ENCODE data around the gene AFF1.

Gene AFF1

DNA sequence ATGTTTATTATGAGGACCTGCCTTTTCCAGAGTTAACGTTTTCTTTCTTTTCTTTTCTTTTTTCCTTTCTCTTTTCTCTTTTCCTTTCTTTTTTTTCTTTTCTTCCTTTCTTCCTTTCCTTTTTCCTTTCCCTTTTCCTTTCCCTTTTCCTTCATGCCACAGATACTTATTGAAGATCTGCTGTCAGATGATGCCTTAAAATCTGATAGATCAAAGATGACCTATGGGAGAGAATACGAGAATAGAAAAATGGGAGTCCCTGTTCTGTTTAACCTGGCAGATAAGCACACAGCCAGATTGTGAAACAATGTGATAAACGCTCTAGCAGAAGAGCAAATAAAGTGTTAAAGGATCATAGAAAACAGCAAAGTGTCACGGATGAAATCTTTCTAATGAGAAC, 38.9 kb downstream of the AFF1 start:
- TF ChIP-seq NFIC (IDR thresholded peaks at IDR 0.05) (no peak), CREB1 (IDR thresholded peaks at IDR 0.05; ENCODE audit: low read depth) (no peak), FOXM1 (IDR thresholded peaks at IDR 0.05; ENCODE audit: borderline replicate concordance, low read depth) (no peak), EGR1 (IDR thresholded peaks at IDR 0.05) (no peak), YY1 (IDR thresholded peaks at IDR 0.05; ENCODE audit: low read depth) (no peak), EP300 (IDR thresholded peaks at IDR 0.05; ENCODE audit: borderline replicate concordance) (no peak), TCF12 (IDR thresholded peaks at IDR 0.05; ENCODE audit: low read depth) (no peak), TEAD4 (IDR thresholded peaks at IDR 0.05) (no peak), CEBPB (IDR thresholded peaks at IDR 0.05) (no peak), TAF1 (IDR thresholded peaks at IDR 0.05; ENCODE audit: low read depth) (no peak), RAD21 (IDR thresholded peaks at IDR 0.05; ENCODE audit: low read depth) (no peak), ZBTB7A (IDR thresholded peaks at IDR 0.05; ENCODE audit: low read depth) (no peak)
- TF ChIP-seq, protein P1, sequence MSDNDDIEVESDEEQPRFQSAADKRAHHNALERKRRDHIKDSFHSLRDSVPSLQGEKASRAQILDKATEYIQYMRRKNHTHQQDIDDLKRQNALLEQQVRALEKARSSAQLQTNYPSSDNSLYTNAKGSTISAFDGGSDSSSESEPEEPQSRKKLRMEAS (IDR thresholded peaks at IDR 0.05), result no peak
- TF ChIP-seq, protein P2, sequence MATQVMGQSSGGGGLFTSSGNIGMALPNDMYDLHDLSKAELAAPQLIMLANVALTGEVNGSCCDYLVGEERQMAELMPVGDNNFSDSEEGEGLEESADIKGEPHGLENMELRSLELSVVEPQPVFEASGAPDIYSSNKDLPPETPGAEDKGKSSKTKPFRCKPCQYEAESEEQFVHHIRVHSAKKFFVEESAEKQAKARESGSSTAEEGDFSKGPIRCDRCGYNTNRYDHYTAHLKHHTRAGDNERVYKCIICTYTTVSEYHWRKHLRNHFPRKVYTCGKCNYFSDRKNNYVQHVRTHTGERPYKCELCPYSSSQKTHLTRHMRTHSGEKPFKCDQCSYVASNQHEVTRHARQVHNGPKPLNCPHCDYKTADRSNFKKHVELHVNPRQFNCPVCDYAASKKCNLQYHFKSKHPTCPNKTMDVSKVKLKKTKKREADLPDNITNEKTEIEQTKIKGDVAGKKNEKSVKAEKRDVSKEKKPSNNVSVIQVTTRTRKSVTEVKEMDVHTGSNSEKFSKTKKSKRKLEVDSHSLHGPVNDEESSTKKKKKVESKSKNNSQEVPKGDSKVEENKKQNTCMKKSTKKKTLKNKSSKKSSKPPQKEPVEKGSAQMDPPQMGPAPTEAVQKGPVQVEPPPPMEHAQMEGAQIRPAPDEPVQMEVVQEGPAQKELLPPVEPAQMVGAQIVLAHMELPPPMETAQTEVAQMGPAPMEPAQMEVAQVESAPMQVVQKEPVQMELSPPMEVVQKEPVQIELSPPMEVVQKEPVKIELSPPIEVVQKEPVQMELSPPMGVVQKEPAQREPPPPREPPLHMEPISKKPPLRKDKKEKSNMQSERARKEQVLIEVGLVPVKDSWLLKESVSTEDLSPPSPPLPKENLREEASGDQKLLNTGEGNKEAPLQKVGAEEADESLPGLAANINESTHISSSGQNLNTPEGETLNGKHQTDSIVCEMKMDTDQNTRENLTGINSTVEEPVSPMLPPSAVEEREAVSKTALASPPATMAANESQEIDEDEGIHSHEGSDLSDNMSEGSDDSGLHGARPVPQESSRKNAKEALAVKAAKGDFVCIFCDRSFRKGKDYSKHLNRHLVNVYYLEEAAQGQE (IDR thresholded peaks at IDR 0.05; ENCODE audit: low read depth), result no peak
- TF ChIP-seq, protein P3, sequence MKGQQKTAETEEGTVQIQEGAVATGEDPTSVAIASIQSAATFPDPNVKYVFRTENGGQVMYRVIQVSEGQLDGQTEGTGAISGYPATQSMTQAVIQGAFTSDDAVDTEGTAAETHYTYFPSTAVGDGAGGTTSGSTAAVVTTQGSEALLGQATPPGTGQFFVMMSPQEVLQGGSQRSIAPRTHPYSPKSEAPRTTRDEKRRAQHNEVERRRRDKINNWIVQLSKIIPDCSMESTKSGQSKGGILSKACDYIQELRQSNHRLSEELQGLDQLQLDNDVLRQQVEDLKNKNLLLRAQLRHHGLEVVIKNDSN (IDR thresholded peaks at IDR 0.05), result no peak

DNA sequence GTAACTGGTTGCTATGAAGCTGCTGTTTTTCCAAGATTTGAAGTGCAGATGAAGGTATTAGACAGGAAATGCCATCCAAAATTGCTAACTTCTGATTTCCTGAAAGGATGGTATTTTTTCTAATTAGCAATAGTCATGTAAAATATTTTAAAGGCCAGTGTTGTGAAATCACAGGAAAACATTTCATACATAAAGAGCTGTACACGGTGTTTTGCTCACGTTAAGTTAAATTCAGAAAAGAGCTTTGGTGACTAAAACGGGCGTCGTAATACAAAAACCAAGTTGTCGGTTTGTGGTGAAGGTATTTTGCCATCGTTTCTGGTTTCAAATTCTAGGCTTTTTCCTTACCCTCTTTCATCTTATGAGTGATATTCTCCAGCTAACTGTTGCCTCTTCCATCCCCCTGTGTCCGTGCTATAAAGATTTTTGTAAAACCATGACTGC, 39.8 kb downstream of the AFF1 start:
- TF ChIP-seq, protein P3 (IDR thresholded peaks at IDR 0.05), result no peak

DNA sequence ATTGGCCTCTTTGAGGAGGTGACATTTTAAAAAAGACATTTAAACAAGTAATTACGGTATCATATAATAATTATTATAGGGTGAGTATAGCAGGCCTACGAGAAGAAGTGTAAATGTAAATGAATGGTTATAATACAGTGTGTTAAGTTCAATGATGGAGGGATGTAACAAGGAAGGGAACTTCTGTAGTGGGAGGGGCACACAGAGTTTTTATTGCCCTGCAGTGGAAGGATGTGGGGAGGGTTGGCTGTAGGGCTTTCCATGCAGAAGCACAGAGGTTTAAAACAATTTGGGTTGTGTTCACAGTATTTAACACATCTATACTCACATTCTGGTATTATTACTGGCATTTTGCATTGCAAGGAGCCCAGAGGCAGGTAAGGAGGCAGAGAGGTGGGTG, 41.1 kb downstream of the AFF1 start:
- TF ChIP-seq ZBTB7A (IDR thresholded peaks at IDR 0.05; ENCODE audit: low read depth) (no peak), TEAD4 (IDR thresholded peaks at IDR 0.05) (no peak), CREB1 (IDR thresholded peaks at IDR 0.05; ENCODE audit: low read depth) (no peak), TCF12 (IDR thresholded peaks at IDR 0.05; ENCODE audit: low read depth) (no peak), FOXM1 (IDR thresholded peaks at IDR 0.05; ENCODE audit: borderline replicate concordance, low read depth) (no peak), RAD21 (IDR thresholded peaks at IDR 0.05; ENCODE audit: low read depth) (no peak), EP300 (IDR thresholded peaks at IDR 0.05; ENCODE audit: borderline replicate concordance) (no peak)
- TF ChIP-seq, protein P1 (IDR thresholded peaks at IDR 0.05), result no peak

DNA sequence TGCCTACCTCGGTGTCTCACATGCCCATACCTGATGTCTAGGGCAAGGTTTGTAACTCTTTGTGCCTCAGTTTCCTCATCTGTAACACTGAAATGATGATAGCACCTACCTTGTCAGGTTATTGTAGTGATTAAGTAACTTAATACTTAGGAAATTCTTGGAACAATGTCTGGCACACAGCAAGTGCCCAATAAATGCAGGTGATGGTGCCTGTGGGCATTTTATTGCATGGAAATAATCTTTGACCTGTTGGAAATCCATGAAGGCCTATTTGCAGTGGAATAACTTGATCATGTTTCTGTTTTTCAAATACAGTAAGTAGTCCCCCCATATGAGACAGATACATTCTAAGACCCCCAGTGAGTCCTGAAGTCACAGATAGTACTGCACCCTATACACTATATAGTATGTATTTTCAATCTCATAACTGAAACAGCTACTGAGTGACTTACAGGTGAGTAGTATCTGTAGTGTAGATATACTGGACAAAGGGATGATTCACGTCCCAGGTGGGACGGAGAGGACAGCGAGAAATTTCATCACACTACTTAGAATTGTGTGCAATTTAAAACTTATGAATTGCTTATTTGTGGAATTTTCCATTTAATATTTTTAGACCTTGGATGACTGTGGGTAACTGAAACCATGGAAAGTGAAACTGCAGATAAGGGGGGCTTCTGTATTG, 42.1 kb downstream of the AFF1 start:
- TF ChIP-seq NFIC (IDR thresholded peaks at IDR 0.05) (no peak), RAD21 (IDR thresholded peaks at IDR 0.05; ENCODE audit: low read depth) (no peak), EGR1 (IDR thresholded peaks at IDR 0.05) (no peak), CEBPB (IDR thresholded peaks at IDR 0.05) (no peak), TCF12 (IDR thresholded peaks at IDR 0.05; ENCODE audit: low read depth) (no peak), ZBTB7A (IDR thresholded peaks at IDR 0.05; ENCODE audit: low read depth) (no peak), TAF1 (IDR thresholded peaks at IDR 0.05; ENCODE audit: low read depth) (no peak), CREB1 (IDR thresholded peaks at IDR 0.05; ENCODE audit: low read depth) (no peak), FOXM1 (IDR thresholded peaks at IDR 0.05; ENCODE audit: borderline replicate concordance, low read depth) (no peak), YY1 (IDR thresholded peaks at IDR 0.05; ENCODE audit: low read depth) (no peak)
- TF ChIP-seq, protein P2 (IDR thresholded peaks at IDR 0.05; ENCODE audit: low read depth), result no peak
- TF ChIP-seq, protein P3 (IDR thresholded peaks at IDR 0.05), result no peak
- TF ChIP-seq, protein P1 (IDR thresholded peaks at IDR 0.05), result no peak

DNA sequence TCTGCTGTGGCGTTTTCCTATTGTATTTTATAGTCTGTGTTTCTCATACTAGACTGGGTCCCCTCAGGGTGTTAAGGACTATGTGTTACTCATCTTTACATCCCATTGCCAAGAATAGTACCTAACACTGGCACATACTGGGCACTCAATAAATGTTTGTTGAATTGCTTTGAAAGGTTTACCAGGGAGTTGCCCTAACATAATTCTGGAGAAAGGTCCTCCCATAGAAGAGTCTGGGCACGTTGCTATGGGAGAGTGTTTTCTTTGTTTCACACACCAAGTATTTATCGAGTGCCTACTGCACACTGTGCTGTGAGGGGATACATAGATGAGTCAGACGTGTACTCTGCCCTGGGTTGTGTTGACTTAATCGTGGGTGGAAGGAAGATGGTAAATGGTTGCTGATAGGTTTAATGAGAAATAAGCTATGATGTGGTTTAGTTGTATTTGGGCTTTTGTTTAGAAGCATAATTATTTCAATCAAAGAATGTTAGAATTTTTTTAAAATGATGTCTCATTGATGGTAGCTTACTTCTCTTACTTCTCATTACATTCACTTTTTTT, 42.9 kb downstream of the AFF1 start:
- TF ChIP-seq RAD21 (IDR thresholded peaks at IDR 0.05; ENCODE audit: low read depth), result no peak
- TF ChIP-seq, protein P3 (IDR thresholded peaks at IDR 0.05), result no peak
- no peak for TF ChIP-seq TEAD4 (IDR thresholded peaks at IDR 0.05)
- no peak for TF ChIP-seq ZBTB7A (IDR thresholded peaks at IDR 0.05; ENCODE audit: low read depth)
- TF ChIP-seq TCF12 (IDR thresholded peaks at IDR 0.05; ENCODE audit: low read depth), result no peak
